Keratinocyte (primary cell): ENCODE results near the gene PPFIA1.

Source experiments
- CTCF ChIP-seq, 3 experiments: IDR thresholded peaks in 1 of 3; conservative IDR thresholded peaks in 1 of 3; optimal IDR thresholded peaks in 1 of 3; 2 replicates in 2 of 3; 3 replicates in 1 of 3; pipeline versions ENCODE3 to v1.5.1; 2011; ENCODE audit warnings: low read length in 3 of 3, mild to moderate bottlenecking in 3 of 3, moderate library complexity in 2 of 3, control low read depth in 1 of 3, inconsistent platforms in 1 of 3; ENCODE audit not compliant: insufficient read depth in 2 of 3; ENCODE audit errors: extremely low read depth in 1 of 3
- EZH2 ChIP-seq: IDR thresholded peaks from one replicate; pipeline ENCODE4 v1.6.1; 2012; ENCODE audit warnings: inconsistent platforms, mild to moderate bottlenecking, low read length, moderate library complexity

- TF ChIP-seq EZH2, result no peak
- TF ChIP-seq CTCF (optimal IDR thresholded peaks at IDR 0.05 in 1 of 3, IDR thresholded peaks at IDR 0.05 in 1 of 3, conservative IDR thresholded peaks at IDR 0.05 in 1 of 3; ENCODE audit: extremely low read depth in 1 of 3, insufficient read depth in 2 of 3, low read length in 3 of 3), result no peak
Observed at GRCh38 chr11:70383664-70384565, 113.4 kb downstream of the PPFIA1 start.
